OCI-LY3 (cell line): ENCODE data around the gene CTTN.

ENCODE experiments used
- CTCF ChIP-seq: fragments of 200-600, 300-600 bp; sonication (generic); IDR thresholded peaks from 2 replicates; pipeline ENCODE4 v1.5.1; 2014; ENCODE audit warnings: antibody characterized with exemption, low read length, low read depth
- EZH2phosphoT487 ChIP-seq: fragments of 200-600 bp; shearing (Covaris generic); IDR thresholded peaks from 2 replicates; pipeline ENCODE4 v1.6.1; 2018; ENCODE audit warnings: antibody characterized with exemption, mixed run types, low read depth

- TF ChIP-seq CTCF (no peak), EZH2phosphoT487 (no peak)
Measured at GRCh38 chr11:70384566-70385152, 13.7 kb upstream of the CTTN start.
